GM12878 (cell line): ENCODE measurements around the gene AIP. TPM values are rescaled to one million over a fixed set of nuclear protein-coding genes. Genes with fewer than 3 reads are reported as not detected.

Experiments used
- ATAC-seq: fragments of 200-7000 bp; cut with Tn5 transposase; 3 replicates; pipeline ENCODE4 v1.9.1; 2020; ENCODE audit warnings: mild to moderate bottlenecking, moderate library complexity
- BruUV-seq: library from RNA; stranded (reverse); fragments of 400-500 nt; replicated peaks from 2 replicates; lab custom pipeline; 2021; lab: Mats Ljungman, UMichigan
- CTCF ChIA-PET: fragments of 300-600 bp; sonication (Branson Sonifier 250); formaldehyde crosslinking; extraction: SDS; loops from one replicate; lab custom pipeline; 2021; ENCODE audit warnings: inconsistent platforms; lab: Yijun Ruan, JAX
- POLR2A ChIA-PET: fragments of 350-600 bp; formaldehyde crosslinking; extraction: SDS; loops from one replicate; lab custom pipeline; 2021; ENCODE audit warnings: inconsistent platforms; lab: Charles Lee
- RAD21 ChIA-PET: fragments of 300-600 bp; sonication (Branson Sonifier 250); formaldehyde crosslinking; loops from one replicate; lab custom pipeline; 2023; ENCODE audit warnings: antibody characterized with exemption; ENCODE audit not compliant: unreplicated experiment; lab: Charles Lee
- SMC1A ChIA-PET: fragments of 300-600 bp; sonication (Branson Sonifier 250); formaldehyde crosslinking; loops from one replicate; lab custom pipeline; 2023; ENCODE audit not compliant: unreplicated experiment, uncharacterized antibody; lab: Charles Lee
- DNase-seq: peaks from one replicate; pipeline ENCODE4 v3.0.0-alpha.2; 2011; ENCODE audit warnings: low read depth, low spot score
- FAIRE-seq: peaks from 3 replicates; lab custom pipeline; 2011; peaks lifted over from hg19 to GRCh38; lab: Jason Lieb, UNC
- H2AFZ ChIP-seq: 2 replicates; pipeline ENCODE4 v1.6.0; 2011; ENCODE audit warnings: low read depth, low read length, control low read depth; ENCODE audit not compliant: control insufficient read depth
- H3K27ac ChIP-seq: 2 replicates; pipeline ENCODE4 v1.5.1; 2011; ENCODE audit warnings: control low read depth; ENCODE audit not compliant: control insufficient read depth, insufficient read depth
- H3K27me3 ChIP-seq, 2 experiments: replicated peaks in 1 of 2; 2 replicates each; pipeline versions ENCODE4 v1.6.0 to v1.6.1; 2011; ENCODE audit warnings: low read length in 1 of 2; ENCODE audit not compliant: control insufficient read depth in 2 of 2, insufficient read depth in 2 of 2
- H3K36me3 ChIP-seq, 2 experiments: 2 replicates each; pipeline ENCODE4 v1.5.1; 2011; ENCODE audit warnings: low read length in 1 of 2; ENCODE audit not compliant: control insufficient read depth in 2 of 2, insufficient read depth in 2 of 2
- H3K4me1 ChIP-seq: 2 replicates; pipeline ENCODE4 v1.6.1; 2011; ENCODE audit warnings: mild to moderate bottlenecking, low read length, moderate library complexity, mixed read lengths; ENCODE audit not compliant: control insufficient read depth, insufficient read depth
- H3K4me2 ChIP-seq: 2 replicates; pipeline ENCODE4 v1.6.0; 2011; ENCODE audit warnings: control low read depth; ENCODE audit not compliant: control insufficient read depth, insufficient read depth
- H3K4me3 ChIP-seq: fragments of 200-600 bp; sonication (generic); 2 replicates; pipeline ENCODE4 v1.5.1; 2016
- H3K79me2 ChIP-seq: 2 replicates; pipeline ENCODE4 v1.6.0; 2011; ENCODE audit warnings: low read length; ENCODE audit not compliant: control insufficient read depth, insufficient read depth
- H3K9ac ChIP-seq: 2 replicates; pipeline ENCODE4 v1.8.0; 2011; ENCODE audit warnings: low read length, control low read depth, mixed read lengths; ENCODE audit not compliant: control insufficient read depth, insufficient read depth
- H3K9me3 ChIP-seq: replicated peaks from 3 replicates; pipeline ENCODE4 v1.5.1; 2011; ENCODE audit warnings: mild to moderate bottlenecking, low read length; ENCODE audit not compliant: control insufficient read depth, insufficient read depth
- H4K20me1 ChIP-seq: 2 replicates; pipeline ENCODE4 v1.6.0; 2011; ENCODE audit not compliant: control insufficient read depth, insufficient read depth
- EP300 ChIP-seq, 2 experiments: fragments of 150-350 bp in 1 of 2; IDR thresholded peaks; 2 replicates each; pipeline ENCODE4 v1.6.1; 2011 to 2012; ENCODE audit warnings: low read depth in 2 of 2, low read length in 2 of 2, borderline replicate concordance in 1 of 2, improper control_type of control experiment in 1 of 2, inconsistent platforms in 1 of 2; ENCODE audit not compliant: control insufficient read depth in 1 of 2
- GATAD2B ChIP-seq: fragments of 450-650 bp; conservative IDR thresholded peaks from 2 replicates; pipeline ENCODE4 v1.6.1; 2017; ENCODE audit warnings: low read depth, mild to moderate bottlenecking, moderate library complexity
- MLLT1 ChIP-seq: fragments of 450-650 bp; IDR thresholded peaks from 2 replicates; pipeline ENCODE4 v1.6.1; 2016; ENCODE audit warnings: mild to moderate bottlenecking
- STAT1 ChIP-seq: fragments of 450-650 bp; conservative IDR thresholded peaks from 2 replicates; pipeline ENCODE4 v1.6.1; 2014; ENCODE audit warnings: antibody characterized with exemption, mild to moderate bottlenecking
- WGBS: methylation state at CpG from one replicate; pipeline ENCODE4 v1.1.6; 2016; ENCODE audit warnings: low lambda C conversion rate; ENCODE audit not compliant: insufficient replicate concordance, insufficient coverage; ENCODE audit errors: missing lambda C conversion rate; 5-methylcytosine and 5-hydroxymethylcytosine counted together
- in situ Hi-C: fragments of 300-500 bp; cut with MboI; formaldehyde crosslinking; loops from 9 replicates; pipeline ENCODE4 v1.14.3; 2018; ENCODE audit warnings: mixed read lengths
- intact Hi-C: fragments of 100-400 bp; cut with micrococcal nuclease; formaldehyde crosslinking; loops from one replicate; pipeline ENCODE4 v1.14.2; 2022; ENCODE audit not compliant: unreplicated experiment
- polyA plus RNA-seq, 11 experiments: library from polyadenylated mRNA; depleted of rRNA in 4 of 11; unstranded in 6 of 11; stranded (reverse) in 5 of 11; fragments of >200 nt; fragmentation: Nextera tagmentation in 4 of 11; fragmentation: Illumina TruSeq in 1 of 11; extraction: Ambion mirVana in 4 of 11; extraction: Trizol in 1 of 11; gene quantifications; 1 replicate in 1 of 11; 2 replicates in 10 of 11; pipeline versions ENCODE4 v1.2.1 to v1.2.3, GENCODE V29; 2011 to 2016; ENCODE audit warnings: inconsistent platforms in 2 of 11, missing spikeins in 2 of 11, low read depth in 1 of 11
- total RNA-seq, 4 experiments: library from RNA; depleted of rRNA in 3 of 4; stranded (reverse); fragments of >200 nt in 3 of 4; fragmentation: Illumina TruSeq in 1 of 4; extraction: Trizol in 1 of 4; gene quantifications; 2 replicates each; pipeline versions ENCODE4 v1.2.1 to v1.2.3, GENCODE V29; 2013 to 2021
- TF ChIP-seq, protein P1 (sequence below): fragments of 450-650 bp; IDR thresholded peaks from 2 replicates; pipeline ENCODE4 v1.6.1; 2018; ENCODE audit warnings: borderline replicate concordance, mild to moderate bottlenecking; ENCODE audit not compliant: partially characterized antibody

AIP gene
- total and polyA plus RNA-seq, 10 of the 15 experiments (the other 5 are each of a cell fraction or from before 2014, with no cell fraction given), result 12.6 to 164 (median 104) TPM

- no peaks in the 10 kb centered on the region for H3K27me3 ChIP-seq
- DNase-seq (no peak), FAIRE-seq (no peak), ATAC-seq (no peak)
- no peaks in the 10 kb centered on the region for H3K9me3 ChIP-seq
- POLR2A ChIA-PET, result interaction anchor here (1.0 to 1.6 kb wide), 4 partner anchors 8 to 18 kb away, joined by 3 to 6 read pairs (median 4); partner anchors contain the start of gene TMEM134
- no peaks in the 10 kb centered on the region for H3K36me3 ChIP-seq
- in situ Hi-C loops, result no loop called here
- H3K4me2 ChIP-seq, result no peak overlapping the region
- SMC1A ChIA-PET, result interaction anchor here (1.2 to 1.4 kb wide), 3 partner anchors 8 to 53 kb away, joined by 4 to 5 read pairs (median 4); no protein-coding TSS in a partner anchor
- H3K4me1 ChIP-seq, result peaks cover 13% of the 10 kb centered on the region
- intact Hi-C loops, result no loop called here
- H3K9ac ChIP-seq, result no peak overlapping the region
- TF ChIP-seq EP300 (IDR thresholded peaks at IDR 0.05; ENCODE audit: borderline replicate concordance in 1 of 2, control insufficient read depth in 1 of 2, low read depth in 2 of 2, low read length in 2 of 2) (no peak), MLLT1 (no peak), STAT1 (no peak), GATAD2B (no peak)
- TF ChIP-seq, protein P1, sequence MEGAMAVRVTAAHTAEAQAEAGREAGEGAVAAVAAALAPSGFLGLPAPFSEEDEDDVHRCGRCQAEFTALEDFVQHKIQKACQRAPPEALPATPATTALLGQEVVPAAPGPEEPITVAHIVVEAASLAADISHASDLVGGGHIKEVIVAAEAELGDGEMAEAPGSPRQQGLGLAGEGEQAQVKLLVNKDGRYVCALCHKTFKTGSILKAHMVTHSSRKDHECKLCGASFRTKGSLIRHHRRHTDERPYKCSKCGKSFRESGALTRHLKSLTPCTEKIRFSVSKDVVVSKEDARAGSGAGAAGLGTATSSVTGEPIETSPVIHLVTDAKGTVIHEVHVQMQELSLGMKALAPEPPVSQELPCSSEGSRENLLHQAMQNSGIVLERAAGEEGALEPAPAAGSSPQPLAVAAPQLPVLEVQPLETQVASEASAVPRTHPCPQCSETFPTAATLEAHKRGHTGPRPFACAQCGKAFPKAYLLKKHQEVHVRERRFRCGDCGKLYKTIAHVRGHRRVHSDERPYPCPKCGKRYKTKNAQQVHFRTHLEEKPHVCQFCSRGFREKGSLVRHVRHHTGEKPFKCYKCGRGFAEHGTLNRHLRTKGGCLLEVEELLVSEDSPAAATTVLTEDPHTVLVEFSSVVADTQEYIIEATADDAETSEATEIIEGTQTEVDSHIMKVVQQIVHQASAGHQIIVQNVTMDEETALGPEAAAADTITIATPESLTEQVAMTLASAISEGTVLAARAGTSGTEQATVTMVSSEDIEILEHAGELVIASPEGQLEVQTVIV, result no peak
- H3K4me3 ChIP-seq, result no peak overlapping the region
- H3K79me2 ChIP-seq, result peaks cover 2% of the 10 kb centered on the region
- H2AFZ ChIP-seq, result no peak overlapping the region
- H4K20me1 ChIP-seq, result no peaks in the 10 kb centered on the region
- CTCF ChIA-PET, result interaction anchor here (1.2 kb wide), 2 partner anchors 12 to 50 kb away, joined by 3 to 4 read pairs; partner anchors contain the start of gene PPP1CA
- H3K27ac ChIP-seq, result no peak overlapping the region
- RAD21 ChIA-PET, result no interaction called here
- no TSS peak for BruUV-seq
- 74% methylated on average over 22 of the region's 25 CpGs for WGBS
Observed at GRCh38 chr11:67450796-67451657, 31.8 kb upstream of the AIP start.
